Naive B cell (primary cell): ENCODE results near the gene CSMD2. TPM values are rescaled to one million over a fixed set of nuclear protein-coding genes. Genes with fewer than 3 reads are reported as not detected.
A peak's percentile ranks its signal among the peaks of the same experiment; 100 is the strongest.
"Not testable (repeated sequence)": the region's sequence is repeated elsewhere in the genome, so short reads cannot be mapped to it uniquely, and the experiment has no call there.

Experiments used
- ATAC-seq, 2 donors: fragments of 150-1000 bp; cut with Tn5 transposase; 2 replicates each; pipeline ENCODE4 v1.10.0; 2021; ENCODE audit warnings: low read depth in 2 of 2, mild to moderate bottlenecking in 2 of 2, moderate library complexity in 2 of 2
- DNase-seq: peaks from one replicate; pipeline ENCODE4 v3.0.0; 2022
- H3K27ac Mint-ChIP-seq, 6 donors: one replicate each; pipeline ENCODE4 v1.8.0; 2020 to 2022; ENCODE audit warnings: mild to moderate bottlenecking in 6 of 6, mixed read lengths in 6 of 6, moderate library complexity in 5 of 6, inconsistent platforms in 2 of 6
- H3K27me3 Mint-ChIP-seq, 3 donors: one replicate each; pipeline ENCODE4 v1.8.0; 2021 to 2022; ENCODE audit warnings: mixed read lengths in 3 of 3, mild to moderate bottlenecking in 1 of 3
- H3K36me3 Mint-ChIP-seq, 2 donors: one replicate each; pipeline ENCODE4 v1.8.0; 2020 to 2022; ENCODE audit warnings: mixed read lengths in 2 of 2, inconsistent platforms in 1 of 2, mild to moderate bottlenecking in 1 of 2
- H3K4me1 Mint-ChIP-seq, 3 donors: one replicate each; pipeline ENCODE4 v1.8.0; 2020 to 2022; ENCODE audit warnings: mixed read lengths in 3 of 3, inconsistent platforms in 1 of 3, mild to moderate bottlenecking in 1 of 3, moderate library complexity in 1 of 3
- H3K4me3 Mint-ChIP-seq, 8 donors: one replicate each; pipeline ENCODE4 v1.8.0; 2020 to 2022; ENCODE audit warnings: mild to moderate bottlenecking in 8 of 8, mixed read lengths in 8 of 8, moderate library complexity in 8 of 8, inconsistent platforms in 2 of 8
- H3K9me3 Mint-ChIP-seq, 7 donors: one replicate each; pipeline ENCODE4 v1.8.0; 2020 to 2022; ENCODE audit warnings: mixed read lengths in 7 of 7, mild to moderate bottlenecking in 5 of 7, inconsistent platforms in 2 of 7, moderate library complexity in 1 of 7
- polyA plus RNA-seq, 6 donors: library from polyadenylated mRNA; unstranded; fragments of 300-500 nt; fragmentation: Illumina TruSeq; gene quantifications; one replicate each; pipeline ENCODE4 v1.2.3, GENCODE V29; 2021; ENCODE audit warnings: low read depth in 6 of 6

The CSMD2 gene
- polyA plus RNA-seq, 6 donors from 2014 or later = not detected

GRCh38 chr1:34082085-34082670, 82.9 kb downstream of the CSMD2 start:
- H3K27me3 Mint-ChIP-seq, H3K4me1 Mint-ChIP-seq, H3K4me3 Mint-ChIP-seq, DNase-seq, H3K36me3 Mint-ChIP-seq, H3K27ac Mint-ChIP-seq, ATAC-seq: not testable (repeated sequence)
- peaks cover 7 to 20% (median 15%) of the 10 kb centered on the region in 7 donors for H3K9me3 Mint-ChIP-seq

- ATAC-seq = no peak
- Mint-ChIP-seq H3K27ac (no peak overlapping the region), H3K36me3 (no peaks in the 10 kb centered on the region), H3K4me1 (no peaks in the 10 kb centered on the region), H3K27me3 (peaks cover 0 to 10% (median 0%) of the 10 kb centered on the region in 3 donors), H3K4me3 (no peak overlapping the region), H3K9me3 (peaks cover 4 to 19% (median 12%) of the 10 kb centered on the region in 7 donors)
- DNase-seq = no peak
Measured at GRCh38 chr1:34078383-34078782, 86.6 kb downstream of the CSMD2 start.

- Mint-ChIP-seq H3K27ac (no peak overlapping the region), H3K36me3 (no peaks in the 10 kb centered on the region), H3K4me3 (no peak overlapping the region), H3K27me3 (peaks cover 4 to 14% (median 12%) of the 10 kb centered on the region in 3 donors), H3K4me1 (no peaks in the 10 kb centered on the region), H3K9me3 (peaks cover 4 to 13% (median 9%) of the 10 kb centered on the region in 7 donors)
- ATAC-seq (no peak), DNase-seq (no peak)
Measured at GRCh38 chr1:34075576-34075975, 89.5 kb downstream of the CSMD2 start.

DNA sequence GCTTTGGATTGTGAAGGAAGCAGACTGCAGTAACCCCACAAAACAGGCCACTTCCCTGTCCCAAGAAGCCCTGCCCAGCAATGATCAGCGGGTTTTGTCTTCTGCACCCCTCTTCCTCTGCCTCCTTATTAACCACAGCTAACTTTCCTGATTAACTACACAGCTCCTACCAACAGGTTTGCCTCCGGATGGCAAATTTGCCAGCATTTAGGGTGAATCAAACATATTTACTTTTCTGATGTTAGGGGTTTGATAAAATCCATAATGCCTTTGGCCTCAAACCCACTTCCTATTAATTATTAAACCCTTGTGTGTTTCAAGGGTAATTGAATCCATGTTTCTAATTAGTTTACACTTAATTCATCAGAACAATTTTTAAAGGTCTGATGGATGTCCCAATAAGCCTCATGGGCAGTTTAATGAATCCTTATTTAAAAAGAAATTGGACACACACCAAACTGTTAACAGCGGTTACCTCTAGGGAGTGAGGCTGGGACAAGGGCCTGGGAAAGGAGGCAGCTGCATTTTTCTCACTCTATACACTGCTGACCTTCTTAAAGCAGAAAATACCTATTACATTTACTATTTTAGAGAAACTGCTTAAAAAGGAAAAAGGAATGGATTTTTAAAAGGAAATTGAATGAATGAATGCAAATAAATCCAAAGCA, 91.9 kb downstream of the CSMD2 start:
- ATAC-seq = no peak
- Mint-ChIP-seq H3K9me3 (peaks cover 0 to 14% (median 4%) of the 10 kb centered on the region in 7 donors), H3K27ac (peak overlapping the region in 1 of 6 donors; percentile 76), H3K27me3 (peaks cover 5 to 23% (median 18%) of the 10 kb centered on the region in 3 donors), H3K4me1 (no peaks in the 10 kb centered on the region), H3K4me3 (no peak overlapping the region), H3K36me3 (no peaks in the 10 kb centered on the region)
- DNase-seq = no peak

- H3K4me1 Mint-ChIP-seq = no peaks in the 10 kb centered on the region
- H3K9me3 Mint-ChIP-seq = peaks cover 0 to 14% (median 0%) of the 10 kb centered on the region in 7 donors
- ATAC-seq (no peak), DNase-seq (no peak)
- peaks cover 5 to 23% (median 8%) of the 10 kb centered on the region in 3 donors for H3K27me3 Mint-ChIP-seq
- H3K36me3 Mint-ChIP-seq = no peaks in the 10 kb centered on the region
- H3K27ac Mint-ChIP-seq = no peak overlapping the region
- no peak overlapping the region for H3K4me3 Mint-ChIP-seq
Measured at GRCh38 chr1:34070201-34070836, 94.7 kb downstream of the CSMD2 start.

DNA sequence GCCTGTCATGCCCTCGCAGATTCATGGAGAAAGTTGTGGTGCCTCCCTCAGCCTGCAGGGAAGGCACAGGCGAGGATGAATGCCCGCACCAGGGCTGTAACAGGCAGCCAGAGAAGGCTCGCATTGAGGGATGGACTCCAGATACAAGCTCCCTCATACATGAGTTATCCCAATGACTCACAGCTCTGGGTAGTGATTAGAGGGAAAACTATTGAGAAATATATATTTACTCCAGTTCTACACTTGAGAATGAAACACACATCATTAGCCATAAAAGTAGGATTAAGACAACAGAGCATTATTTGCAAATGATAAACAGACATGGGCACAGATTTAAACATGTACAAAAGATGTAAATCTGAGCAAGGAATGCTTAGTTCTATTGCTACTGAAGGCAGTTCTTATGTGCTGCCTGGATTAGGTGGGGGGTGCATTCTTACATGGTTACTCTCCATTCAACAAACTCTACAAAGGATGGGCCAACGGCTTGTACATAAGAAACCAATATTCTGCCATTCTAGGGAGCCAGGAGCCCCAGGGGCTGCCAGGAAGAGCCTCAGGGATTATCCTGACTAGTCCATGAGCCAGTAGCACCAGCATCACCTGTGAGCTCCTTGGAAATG, 97.9 kb downstream of the CSMD2 start:
- H3K27me3 Mint-ChIP-seq = peaks cover 4 to 17% (median 5%) of the 10 kb centered on the region in 3 donors
- ATAC-seq = no peak
- no peaks in the 10 kb centered on the region for H3K4me1 Mint-ChIP-seq

GRCh38 chr1:34066166-34066565, 98.9 kb downstream of the CSMD2 start:
- H3K4me1 Mint-ChIP-seq = no peaks in the 10 kb centered on the region
- DNase-seq (no peak), ATAC-seq (no peak)
- H3K36me3 Mint-ChIP-seq = no peaks in the 10 kb centered on the region
- H3K27ac Mint-ChIP-seq = no peak overlapping the region
- H3K9me3 Mint-ChIP-seq = peaks cover 0 to 19% (median 3%) of the 10 kb centered on the region in 7 donors
- H3K27me3 Mint-ChIP-seq = peaks cover 4 to 17% (median 5%) of the 10 kb centered on the region in 3 donors
- no peak overlapping the region for H3K4me3 Mint-ChIP-seq

More for the DNA sequence above, 97.9 kb downstream of the CSMD2 start:
- no peak overlapping the region for H3K4me3 Mint-ChIP-seq
- DNase-seq = no peak
- no peaks in the 10 kb centered on the region for H3K36me3 Mint-ChIP-seq
- H3K9me3 Mint-ChIP-seq = peaks cover 0 to 19% (median 2%) of the 10 kb centered on the region in 7 donors
- no peak overlapping the region for H3K27ac Mint-ChIP-seq

- H3K4me1 Mint-ChIP-seq = no peaks in the 10 kb centered on the region
- H3K27ac Mint-ChIP-seq = no peak overlapping the region
- H3K9me3 Mint-ChIP-seq = peaks cover 0 to 19% (median 3%) of the 10 kb centered on the region in 7 donors
- ATAC-seq = no peak
- no peak for DNase-seq
- no peak overlapping the region for H3K4me3 Mint-ChIP-seq
- no peaks in the 10 kb centered on the region for H3K36me3 Mint-ChIP-seq
- H3K27me3 Mint-ChIP-seq = peaks cover under 1 to 10% (median 4%) of the 10 kb centered on the region in 3 donors
Measured at GRCh38 chr1:34065498-34065897, 99.5 kb downstream of the CSMD2 start.

DNA sequence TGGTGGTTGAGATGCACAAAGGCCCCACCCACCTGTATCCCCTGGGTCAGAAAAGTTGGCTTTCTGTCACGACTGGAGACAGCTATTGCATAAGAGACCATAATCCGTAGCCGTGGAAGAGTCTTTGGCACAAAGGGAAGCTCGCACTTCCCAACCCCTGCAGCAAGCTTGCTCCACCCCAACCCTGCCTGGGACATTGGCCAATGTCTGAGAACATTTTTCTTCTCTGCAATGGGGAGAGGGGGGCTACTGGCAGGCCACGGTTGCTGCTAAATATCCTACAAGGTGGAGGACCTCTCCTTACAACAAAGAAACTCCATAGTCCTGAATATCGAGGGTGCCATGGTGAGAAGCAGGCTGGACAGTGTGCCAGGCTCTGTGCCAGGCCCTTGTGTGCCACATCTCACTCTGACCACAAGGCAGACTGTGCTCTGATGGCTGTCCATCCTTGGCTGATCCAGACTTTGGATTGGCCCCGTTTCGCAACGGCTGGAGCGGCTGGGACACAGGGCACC, 104.1 kb downstream of the CSMD2 start:
- no peak overlapping the region for H3K27ac Mint-ChIP-seq
- no peak overlapping the region for H3K4me3 Mint-ChIP-seq
- H3K4me1 Mint-ChIP-seq = no peaks in the 10 kb centered on the region
- H3K27me3 Mint-ChIP-seq = peaks cover 12 to 22% (median 14%) of the 10 kb centered on the region in 3 donors
- H3K9me3 Mint-ChIP-seq = peaks cover 0 to 6% (median 2%) of the 10 kb centered on the region in 7 donors
- ATAC-seq (no peak), DNase-seq (no peak)
- no peaks in the 10 kb centered on the region for H3K36me3 Mint-ChIP-seq

DNA sequence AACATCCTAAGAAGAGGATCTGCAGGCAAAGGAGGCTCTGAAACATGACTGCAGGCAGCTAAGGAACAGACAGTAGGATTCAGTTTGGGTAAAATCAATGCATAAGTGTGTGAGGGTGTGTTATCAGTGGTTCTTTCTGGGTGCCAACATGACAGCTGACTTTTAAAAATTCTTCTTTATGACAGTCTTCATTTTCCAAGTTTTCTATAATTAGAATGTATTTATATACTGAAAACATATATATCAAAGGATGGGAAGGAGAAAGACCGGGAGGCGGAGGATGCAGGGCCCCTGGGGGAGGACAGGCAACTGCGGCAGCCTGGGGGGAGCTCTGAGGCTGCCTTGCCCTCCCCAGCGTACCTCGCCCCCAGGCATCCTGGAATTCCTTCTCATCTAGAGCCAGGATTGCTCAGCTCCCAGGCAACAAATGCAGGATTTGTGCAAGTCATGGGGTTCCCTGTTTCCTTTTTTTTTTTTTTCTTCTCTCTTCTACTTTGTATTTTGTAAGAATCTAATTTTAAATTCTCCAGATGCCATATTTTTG, 104.8 kb downstream of the CSMD2 start:
- H3K4me3 Mint-ChIP-seq = no peak overlapping the region
- H3K27ac Mint-ChIP-seq = no peak overlapping the region
- no peaks in the 10 kb centered on the region for H3K36me3 Mint-ChIP-seq
- no peak for ATAC-seq
- H3K27me3 Mint-ChIP-seq = peaks cover 12 to 22% (median 14%) of the 10 kb centered on the region in 3 donors
- no peak for DNase-seq
- no peaks in the 10 kb centered on the region for H3K4me1 Mint-ChIP-seq
- peaks cover 0 to 6% (median 2%) of the 10 kb centered on the region in 7 donors for H3K9me3 Mint-ChIP-seq

DNA sequence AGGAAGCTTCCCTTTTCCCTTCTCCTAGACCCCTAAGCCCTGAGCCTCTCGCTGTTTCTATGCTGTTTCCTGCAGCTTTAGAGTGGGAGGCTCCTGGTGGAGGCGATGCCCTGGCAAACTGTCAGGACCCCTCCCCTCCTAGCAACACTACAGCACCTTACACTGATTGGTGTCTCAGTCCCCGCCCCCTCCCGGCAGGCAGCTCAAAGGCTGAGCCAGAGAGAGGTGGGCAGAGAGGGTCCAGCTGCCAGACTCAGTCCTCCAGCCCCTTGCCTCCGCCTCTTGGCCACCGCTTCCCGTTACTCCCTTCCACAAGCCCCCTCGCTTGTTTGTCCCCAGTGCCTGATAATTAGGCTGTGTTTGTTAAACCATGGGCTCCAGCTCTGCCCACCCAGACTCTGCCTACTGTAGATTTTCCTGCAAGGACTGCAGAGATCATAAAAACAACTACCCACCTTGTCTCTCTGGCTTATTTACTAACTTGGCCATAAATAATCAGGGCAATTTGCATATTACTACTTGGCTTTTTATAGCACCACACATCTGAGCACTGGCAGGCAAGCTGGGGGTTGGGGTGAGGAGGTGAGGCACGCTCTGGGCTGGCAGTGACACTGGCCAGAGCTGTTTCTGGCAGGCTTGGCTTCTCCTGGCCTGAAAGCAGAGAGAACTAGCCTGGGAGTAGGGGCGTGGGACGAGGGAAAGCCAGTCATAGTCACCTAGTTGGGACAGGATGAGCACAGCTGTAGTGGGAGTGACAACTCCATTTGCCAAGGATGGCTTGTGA, 107.5 kb downstream of the CSMD2 start:
- H3K9me3 Mint-ChIP-seq = peaks cover 0 to 9% (median 0%) of the 10 kb centered on the region in 7 donors
- peaks cover 12 to 28% (median 14%) of the 10 kb centered on the region in 3 donors for H3K27me3 Mint-ChIP-seq
- H3K36me3 Mint-ChIP-seq = no peaks in the 10 kb centered on the region
- H3K4me1 Mint-ChIP-seq = no peaks in the 10 kb centered on the region
- DNase-seq (no peak), ATAC-seq (no peak)
- H3K4me3 Mint-ChIP-seq = peak overlapping the region in 2 of 8 donors; percentile 37 to 70
- H3K27ac Mint-ChIP-seq = no peak overlapping the region

DNA sequence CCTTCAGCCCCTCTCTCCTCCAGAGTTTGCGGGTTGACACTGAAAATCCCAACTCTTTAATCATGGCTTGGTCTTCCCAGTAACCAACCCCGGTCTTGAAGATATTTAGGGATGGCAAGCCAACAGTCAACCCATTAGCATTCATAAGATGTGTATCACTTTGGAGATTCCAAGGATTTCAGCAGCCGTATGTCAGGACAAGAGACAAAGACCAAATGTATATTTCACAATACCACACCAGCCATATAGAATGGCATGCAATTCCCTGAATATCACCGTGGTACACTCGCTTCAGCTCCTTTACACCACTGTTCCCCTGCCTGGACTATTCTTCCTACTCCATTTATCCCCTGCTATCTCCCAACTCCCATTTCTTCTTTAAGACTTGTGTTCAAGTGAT, 109.2 kb downstream of the CSMD2 start:
- Mint-ChIP-seq H3K4me1 (no peaks in the 10 kb centered on the region), H3K27me3 (peaks cover 12 to 30% (median 16%) of the 10 kb centered on the region in 3 donors), H3K27ac (no peak overlapping the region), H3K4me3 (no peak overlapping the region), H3K36me3 (no peaks in the 10 kb centered on the region), H3K9me3 (peaks cover 0 to 7% (median 0%) of the 10 kb centered on the region in 7 donors)
- DNase-seq (no peak), ATAC-seq (no peak)
